IMR-90 (cell line): ENCODE results near the gene FSIP1.

Experiments
- CEBPB ChIP-seq: IDR thresholded peaks from 2 replicates; pipeline ENCODE4 v1.6.1; 2012; ENCODE audit warnings: low read depth, low read length, improper control_type of control experiment
- CHD1 ChIP-seq: IDR thresholded peaks from 2 replicates; pipeline ENCODE4 v1.6.1; 2012; ENCODE audit warnings: low read depth, low read length, improper control_type of control experiment
- CTCF ChIP-seq: conservative IDR thresholded peaks from 2 replicates; pipeline ENCODE4 v1.5.1; 2012; ENCODE audit warnings: mild to moderate bottlenecking, low read depth, low read length, improper control_type of control experiment
- MAFK ChIP-seq: IDR thresholded peaks from 2 replicates; pipeline ENCODE4 v1.6.1; 2012; ENCODE audit warnings: low read depth, low read length, improper control_type of control experiment
- MXI1 ChIP-seq: IDR thresholded peaks from 2 replicates; pipeline ENCODE4 v1.6.1; 2012; ENCODE audit warnings: low read depth, mild to moderate bottlenecking, low read length, moderate library complexity, borderline replicate concordance
- POLR2A ChIP-seq: IDR thresholded peaks from 2 replicates; pipeline ENCODE4 v1.6.1; 2012; ENCODE audit warnings: mild to moderate bottlenecking, low read depth, low read length

DNA sequence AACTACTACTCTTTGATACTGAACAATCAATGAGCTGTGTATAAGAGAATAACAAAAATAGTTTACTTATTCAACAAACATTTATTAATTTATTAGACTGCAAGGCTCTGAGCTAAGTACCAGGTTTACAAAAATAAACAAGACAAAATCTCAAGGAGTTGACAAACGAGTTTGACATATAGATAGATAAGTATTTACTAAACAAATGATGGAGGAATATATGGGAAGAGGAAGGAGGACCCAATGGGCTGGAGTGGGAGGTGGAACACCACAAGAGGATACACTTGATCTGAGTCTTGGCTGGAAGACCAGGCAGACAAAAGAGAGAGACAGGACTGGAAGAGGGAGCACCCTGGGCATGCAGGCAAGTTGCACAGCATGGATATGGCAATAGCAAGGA is 47.5 kb upstream of the FSIP1 start:
- TF ChIP-seq CTCF = no peak
- TF ChIP-seq CHD1 = no peak
- TF ChIP-seq MAFK = no peak
- no peak for TF ChIP-seq CEBPB
- TF ChIP-seq MXI1 = no peak
- TF ChIP-seq POLR2A = no peak
